ENCODE data around the gene DUSP5. TPM values are rescaled to one million over a fixed set of nuclear protein-coding genes. Genes with fewer than 3 reads are reported as not detected.

DUSP5 gene
- total and polyA plus RNA-seq, 4 donors: 3.8 to 30.3 (median 7.2) TPM

DNA sequence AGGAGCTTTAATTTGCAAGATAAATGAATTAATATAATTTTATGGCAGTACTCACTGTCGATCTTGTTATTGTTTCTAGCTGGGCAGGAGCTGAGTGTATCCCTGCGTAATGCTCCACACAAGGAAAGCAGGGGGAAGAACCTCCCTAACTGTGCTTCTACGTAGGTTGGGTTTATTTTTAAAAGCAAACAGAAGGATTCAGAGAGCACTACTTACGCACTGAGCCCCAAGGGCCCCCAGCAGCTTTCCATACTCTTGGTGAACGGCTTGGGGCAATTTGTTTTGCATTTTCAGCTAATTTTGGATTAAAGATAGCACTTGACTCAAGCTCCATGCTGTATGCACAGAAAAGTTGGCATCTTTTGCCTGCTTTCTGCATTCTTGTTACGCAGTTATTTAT is 9.6 kb downstream of the DUSP5 start:
- no peaks in the 10 kb centered on the region for H3K27me3 ChIP-seq (ENCODE audit: control insufficient read depth in 1 of 2, insufficient read depth in 2 of 2, low read length in 1 of 2)
- H3K4me1 ChIP-seq (ENCODE audit: control insufficient read depth in 1 of 2, insufficient read depth in 2 of 2, low read length in 2 of 2): no peaks in the 10 kb centered on the region
- ATAC-seq (ENCODE audit: low FRiP score) (no peak), DNase-seq (no peak)
- no peaks in the 10 kb centered on the region for H3K36me3 ChIP-seq (ENCODE audit: control insufficient read depth in 1 of 2, insufficient read depth in 2 of 2, low read length in 1 of 2)
- H3K9me3 ChIP-seq (ENCODE audit: control insufficient read depth, low read length): no peaks in the 10 kb centered on the region
- 92 to 98% methylated on average over 6 of the region's 6 CpGs for WGBS, 2 donors
- H3K4me3 ChIP-seq (ENCODE audit: low read length in 2 of 2): no peak overlapping the region
- H3K27ac ChIP-seq (ENCODE audit: low read depth in 1 of 2, low read length in 2 of 2): no peak overlapping the region
- intact Hi-C loops (cut with DNase I): loop anchor here in 1 of 2 donors (5.0 kb wide), 1 partner anchor 35 kb away; no protein-coding TSS in a partner anchor

DNA sequence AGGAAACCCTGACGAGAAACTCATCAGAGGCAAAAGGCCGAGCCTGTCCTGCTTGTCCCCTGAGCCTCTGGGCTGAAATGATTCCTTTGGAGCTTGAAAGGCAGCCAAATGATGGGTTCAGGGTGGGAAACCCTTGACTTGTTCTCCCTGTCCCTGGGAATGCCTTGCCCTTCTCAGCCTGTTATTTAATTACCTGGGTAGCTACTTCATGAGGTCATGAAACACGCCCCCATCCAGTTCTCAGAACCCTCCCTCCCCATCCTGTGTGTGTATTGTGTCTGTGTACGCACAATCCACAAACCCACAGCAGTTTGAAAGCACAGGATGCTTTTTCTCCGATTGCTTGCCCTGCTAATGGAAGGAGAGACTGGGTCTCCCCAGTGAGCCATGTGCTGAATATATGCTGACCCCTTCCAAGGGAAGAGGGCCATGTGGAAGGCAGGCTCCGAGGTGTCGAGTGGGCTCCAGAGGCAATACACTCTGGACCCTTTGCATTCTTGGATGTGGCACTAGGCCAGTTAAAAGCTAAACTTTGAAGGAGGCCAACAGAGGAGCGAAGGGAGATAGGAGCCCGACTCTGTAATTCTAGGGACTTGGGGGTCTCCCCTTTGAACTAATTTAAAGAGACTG is 10.6 kb downstream of the DUSP5 start:
- ATAC-seq (ENCODE audit: low FRiP score) (no peak), DNase-seq (peak in 1 of 2 donors; percentile 26)
- intact Hi-C loops (cut with DNase I): loop anchor here in 1 of 2 donors (5.0 kb wide), 1 partner anchor 34 kb away; no protein-coding TSS in a partner anchor
- Histone ChIP-seq H3K36me3 (ENCODE audit: control insufficient read depth in 1 of 2, insufficient read depth in 2 of 2, low read length in 1 of 2) (no peaks in the 10 kb centered on the region), H3K4me1 (ENCODE audit: control insufficient read depth in 1 of 2, insufficient read depth in 2 of 2, low read length in 2 of 2) (no peaks in the 10 kb centered on the region), H3K27me3 (ENCODE audit: control insufficient read depth in 1 of 2, insufficient read depth in 2 of 2, low read length in 1 of 2) (no peaks in the 10 kb centered on the region), H3K4me3 (ENCODE audit: low read length in 2 of 2) (no peak overlapping the region), H3K9me3 (ENCODE audit: control insufficient read depth, low read length) (no peaks in the 10 kb centered on the region), H3K27ac (ENCODE audit: low read depth in 1 of 2, low read length in 2 of 2) (no peak overlapping the region)
- WGBS, 2 donors: 87 to 90% methylated on average over 9 of the region's 9 CpGs

DNA sequence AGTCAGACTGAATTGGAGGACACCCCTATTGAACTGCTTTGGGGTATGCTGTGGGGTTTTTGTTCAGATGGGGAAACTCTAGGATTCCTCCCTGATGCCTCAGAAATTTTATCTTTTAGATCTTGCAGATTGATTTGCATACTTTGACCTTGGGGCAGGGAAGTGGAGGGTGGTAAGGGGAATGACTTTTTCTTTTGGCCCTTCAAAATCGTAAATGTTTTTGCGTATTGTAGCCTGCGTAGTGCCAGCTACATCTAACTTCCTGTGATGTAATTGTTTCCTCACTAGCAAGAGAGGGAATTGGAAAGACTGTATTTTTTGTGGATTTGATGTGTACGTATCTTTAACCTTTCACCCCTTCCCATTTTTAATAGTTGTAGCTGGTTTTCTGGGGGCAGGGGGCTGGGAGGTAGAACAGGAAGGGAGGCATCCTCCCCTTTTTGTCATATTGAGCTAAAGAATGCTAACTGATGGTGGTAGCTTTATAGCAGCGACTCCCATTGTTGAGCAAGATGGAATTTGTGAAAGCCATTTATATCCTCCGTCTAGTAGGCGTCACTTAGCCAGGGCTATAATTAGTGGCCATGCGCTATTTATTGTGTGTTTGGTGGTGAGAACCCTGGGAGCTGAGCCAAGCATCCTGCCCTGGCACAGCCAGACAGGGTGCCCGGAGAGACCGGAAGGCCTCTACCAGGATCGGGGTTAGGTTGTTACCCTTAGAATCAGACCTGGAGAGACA is 11.3 kb downstream of the DUSP5 start:
- Histone ChIP-seq H3K4me3 (ENCODE audit: low read length in 2 of 2) (no peak overlapping the region), H3K36me3 (ENCODE audit: control insufficient read depth in 1 of 2, insufficient read depth in 2 of 2, low read length in 1 of 2) (no peaks in the 10 kb centered on the region), H3K4me1 (ENCODE audit: control insufficient read depth in 1 of 2, insufficient read depth in 2 of 2, low read length in 2 of 2) (no peaks in the 10 kb centered on the region), H3K9me3 (ENCODE audit: control insufficient read depth, low read length) (no peaks in the 10 kb centered on the region), H3K27ac (ENCODE audit: low read depth in 1 of 2, low read length in 2 of 2) (no peak overlapping the region), H3K27me3 (ENCODE audit: control insufficient read depth in 1 of 2, insufficient read depth in 2 of 2, low read length in 1 of 2) (no peaks in the 10 kb centered on the region)
- intact Hi-C loops (cut with DNase I): loop anchor here in 1 of 2 donors (5.0 kb wide), 1 partner anchor 33 kb away; no protein-coding TSS in a partner anchor
- ATAC-seq (ENCODE audit: low FRiP score) (no peak), DNase-seq (peak in 1 of 2 donors; percentile 55)
- 44 to 57% methylated on average over 11 of the region's 11 CpGs for WGBS, 2 donors

DNA sequence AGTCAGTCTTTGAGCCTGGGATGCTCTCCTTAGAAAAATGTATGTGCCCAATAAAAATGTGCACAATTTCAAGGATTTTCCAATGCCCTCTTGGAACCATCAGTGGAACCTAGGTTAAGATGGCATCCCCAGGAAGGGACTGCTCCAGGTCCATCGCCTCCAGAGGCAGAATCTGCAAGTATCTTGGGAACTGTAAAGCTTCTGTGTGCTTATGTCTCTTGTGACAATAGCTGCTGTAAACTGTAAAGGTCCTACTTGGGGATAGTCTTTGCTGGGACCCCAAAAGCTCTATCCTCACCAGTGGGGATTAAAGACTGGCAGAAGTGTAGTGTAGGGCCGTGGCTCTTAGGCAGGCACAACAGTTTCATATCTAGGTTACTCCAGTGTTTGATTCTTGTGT is 11.9 kb downstream of the DUSP5 start:
- ATAC-seq (ENCODE audit: low FRiP score) (no peak), DNase-seq (no peak)
- H3K9me3 ChIP-seq (ENCODE audit: control insufficient read depth, low read length): no peaks in the 10 kb centered on the region
- WGBS, 2 donors: 96 to 100% methylated on average over 2 of the region's 2 CpGs
- no peaks in the 10 kb centered on the region for H3K36me3 ChIP-seq (ENCODE audit: control insufficient read depth in 1 of 2, insufficient read depth in 2 of 2, low read length in 1 of 2)
- no peak overlapping the region for H3K4me3 ChIP-seq (ENCODE audit: low read length in 2 of 2)
- H3K27ac ChIP-seq (ENCODE audit: low read depth in 1 of 2, low read length in 2 of 2): no peak overlapping the region
- H3K27me3 ChIP-seq (ENCODE audit: control insufficient read depth in 1 of 2, insufficient read depth in 2 of 2, low read length in 1 of 2): no peaks in the 10 kb centered on the region
- intact Hi-C loops (cut with DNase I): loop anchor here in 1 of 2 donors (5.0 kb wide), 1 partner anchor 33 kb away; no protein-coding TSS in a partner anchor
- H3K4me1 ChIP-seq (ENCODE audit: control insufficient read depth in 1 of 2, insufficient read depth in 2 of 2, low read length in 2 of 2): no peaks in the 10 kb centered on the region

DNA sequence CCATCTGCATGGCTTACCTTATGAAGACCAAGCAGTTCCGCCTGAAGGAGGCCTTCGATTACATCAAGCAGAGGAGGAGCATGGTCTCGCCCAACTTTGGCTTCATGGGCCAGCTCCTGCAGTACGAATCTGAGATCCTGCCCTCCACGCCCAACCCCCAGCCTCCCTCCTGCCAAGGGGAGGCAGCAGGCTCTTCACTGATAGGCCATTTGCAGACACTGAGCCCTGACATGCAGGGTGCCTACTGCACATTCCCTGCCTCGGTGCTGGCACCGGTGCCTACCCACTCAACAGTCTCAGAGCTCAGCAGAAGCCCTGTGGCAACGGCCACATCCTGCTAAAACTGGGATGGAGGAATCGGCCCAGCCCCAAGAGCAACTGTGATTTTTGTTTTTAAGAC is 12.4 kb downstream of the DUSP5 start:
- DNase-seq: peak in 1 of 2 donors; percentile 39
- WGBS, 2 donors: 95 to 96% methylated on average over 9 of the region's 9 CpGs
- Histone ChIP-seq H3K4me3 (ENCODE audit: low read length in 2 of 2) (no peak overlapping the region), H3K36me3 (ENCODE audit: control insufficient read depth in 1 of 2, insufficient read depth in 2 of 2, low read length in 1 of 2) (no peaks in the 10 kb centered on the region), H3K4me1 (ENCODE audit: control insufficient read depth in 1 of 2, insufficient read depth in 2 of 2, low read length in 2 of 2) (no peaks in the 10 kb centered on the region), H3K27ac (ENCODE audit: low read depth in 1 of 2, low read length in 2 of 2) (no peak overlapping the region), H3K9me3 (ENCODE audit: control insufficient read depth, low read length) (no peaks in the 10 kb centered on the region), H3K27me3 (ENCODE audit: control insufficient read depth in 1 of 2, insufficient read depth in 2 of 2, low read length in 1 of 2) (no peaks in the 10 kb centered on the region)
- no peak for ATAC-seq (ENCODE audit: low FRiP score)
- intact Hi-C loops (cut with DNase I): no loop called here

DNA sequence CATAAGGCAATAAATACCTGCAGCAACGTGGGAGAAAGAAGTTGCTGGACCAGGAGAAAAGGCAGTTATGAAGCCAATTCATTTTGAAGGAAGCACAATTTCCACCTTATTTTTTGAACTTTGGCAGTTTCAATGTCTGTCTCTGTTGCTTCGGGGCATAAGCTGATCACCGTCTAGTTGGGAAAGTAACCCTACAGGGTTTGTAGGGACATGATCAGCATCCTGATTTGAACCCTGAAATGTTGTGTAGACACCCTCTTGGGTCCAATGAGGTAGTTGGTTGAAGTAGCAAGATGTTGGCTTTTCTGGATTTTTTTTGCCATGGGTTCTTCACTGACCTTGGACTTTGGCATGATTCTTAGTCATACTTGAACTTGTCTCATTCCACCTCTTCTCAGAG is 13.0 kb downstream of the DUSP5 start:
- intact Hi-C loops (cut with DNase I): no loop called here
- WGBS, 2 donors: 95 to 97% methylated on average over 3 of the region's 3 CpGs

DNA sequence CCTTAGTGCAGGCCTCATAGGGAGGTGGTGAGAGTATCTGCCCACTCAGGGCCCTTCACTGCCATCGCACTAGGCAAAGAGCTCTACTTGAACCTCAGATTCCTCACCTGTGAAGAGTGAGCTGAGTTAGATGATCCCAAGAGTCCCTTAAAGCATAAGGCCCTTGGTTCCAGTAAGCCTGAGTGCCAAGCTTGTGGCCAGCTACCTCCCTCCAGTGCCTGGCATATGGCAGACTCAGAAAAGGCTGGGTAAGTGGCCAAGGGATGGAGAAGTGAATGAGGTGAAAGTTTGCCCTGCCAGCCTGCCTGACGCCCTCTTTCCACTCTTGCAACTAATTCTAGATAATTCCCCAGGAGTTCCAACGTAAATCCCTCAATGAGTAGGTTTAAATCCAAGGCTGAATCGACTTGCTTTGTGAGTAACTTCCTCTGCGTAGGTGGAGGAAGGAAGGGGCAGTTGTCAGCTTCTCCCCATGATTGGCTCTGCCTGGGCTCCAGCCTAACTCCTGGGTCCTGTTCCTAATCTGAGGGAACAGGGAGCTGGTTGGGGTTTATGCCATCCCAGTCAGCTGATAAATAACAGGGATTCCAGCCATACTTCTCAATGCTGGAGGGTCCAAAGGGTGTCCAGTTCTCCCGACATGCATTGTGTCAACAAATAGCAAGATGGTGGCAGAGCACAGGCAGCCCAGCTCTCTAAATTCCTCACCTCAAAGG is 14.2 kb downstream of the DUSP5 start:
- Histone ChIP-seq H3K4me3 (ENCODE audit: low read length in 2 of 2) (no peak overlapping the region), H3K27ac (ENCODE audit: low read depth in 1 of 2, low read length in 2 of 2) (no peak overlapping the region), H3K27me3 (ENCODE audit: control insufficient read depth in 1 of 2, insufficient read depth in 2 of 2, low read length in 1 of 2) (no peaks in the 10 kb centered on the region), H3K9me3 (ENCODE audit: control insufficient read depth, low read length) (no peaks in the 10 kb centered on the region), H3K4me1 (ENCODE audit: control insufficient read depth in 1 of 2, insufficient read depth in 2 of 2, low read length in 2 of 2) (no peaks in the 10 kb centered on the region), H3K36me3 (ENCODE audit: control insufficient read depth in 1 of 2, insufficient read depth in 2 of 2, low read length in 1 of 2) (no peaks in the 10 kb centered on the region)
- DNase-seq (peak in 1 of 2 donors; percentile 26), ATAC-seq (ENCODE audit: low FRiP score) (no peak)
- whole genome bisulfite sequencing, 2 donors: 57 to 67% methylated on average over 6 of the region's 6 CpGs
- intact Hi-C loops (cut with DNase I): no loop called here

More for the DNA sequence above, 13.0 kb downstream of the DUSP5 start:
- Histone ChIP-seq H3K27me3 (ENCODE audit: control insufficient read depth in 1 of 2, insufficient read depth in 2 of 2, low read length in 1 of 2) (no peaks in the 10 kb centered on the region), H3K4me1 (ENCODE audit: control insufficient read depth in 1 of 2, insufficient read depth in 2 of 2, low read length in 2 of 2) (no peaks in the 10 kb centered on the region), H3K36me3 (ENCODE audit: control insufficient read depth in 1 of 2, insufficient read depth in 2 of 2, low read length in 1 of 2) (no peaks in the 10 kb centered on the region), H3K4me3 (ENCODE audit: low read length in 2 of 2) (no peak overlapping the region), H3K9me3 (ENCODE audit: control insufficient read depth, low read length) (no peaks in the 10 kb centered on the region), H3K27ac (ENCODE audit: low read depth in 1 of 2, low read length in 2 of 2) (no peak overlapping the region)
- ATAC-seq (ENCODE audit: low FRiP score) (no peak), DNase-seq (no peak)

DNA sequence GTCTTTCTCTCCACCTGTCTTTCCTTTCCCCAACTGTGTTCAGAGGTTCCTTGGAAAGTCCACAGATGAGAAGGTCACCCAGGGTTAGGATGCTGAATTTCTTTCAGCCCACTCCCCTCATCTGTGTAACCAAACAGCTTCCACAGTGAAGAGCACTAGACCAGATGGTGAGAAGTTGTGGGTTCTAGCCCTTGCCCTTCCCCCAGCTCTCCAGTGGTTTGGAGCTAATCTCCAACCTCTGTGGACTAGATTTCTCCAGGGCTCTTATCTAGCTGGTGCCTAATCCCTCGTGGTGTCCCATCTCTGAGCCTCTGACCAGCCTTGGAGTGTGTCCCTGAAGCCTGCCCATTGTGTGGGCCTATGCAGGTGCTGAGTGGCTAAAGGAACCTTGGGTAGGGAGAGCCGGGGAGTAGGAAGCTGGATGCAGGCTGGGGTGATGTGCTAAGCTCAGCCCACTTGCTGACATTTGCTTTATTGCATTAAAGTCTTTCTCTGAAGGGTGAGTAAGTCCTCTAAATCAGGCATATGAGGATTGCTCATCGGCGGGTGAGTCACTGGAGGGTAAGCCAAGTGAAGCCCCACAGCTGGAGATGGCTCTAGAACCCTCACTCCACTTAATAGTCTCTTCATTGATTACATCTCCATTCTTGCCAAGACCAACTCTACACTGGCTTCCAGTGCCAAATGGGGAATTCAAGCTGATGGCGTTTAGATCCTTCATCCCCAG is 14.9 kb downstream of the DUSP5 start:
- Histone ChIP-seq H3K36me3 (ENCODE audit: control insufficient read depth in 1 of 2, insufficient read depth in 2 of 2, low read length in 1 of 2) (no peaks in the 10 kb centered on the region), H3K4me3 (ENCODE audit: low read length in 2 of 2) (no peak overlapping the region), H3K4me1 (ENCODE audit: control insufficient read depth in 1 of 2, insufficient read depth in 2 of 2, low read length in 2 of 2) (no peaks in the 10 kb centered on the region), H3K9me3 (ENCODE audit: control insufficient read depth, low read length) (no peaks in the 10 kb centered on the region), H3K27me3 (ENCODE audit: control insufficient read depth in 1 of 2, insufficient read depth in 2 of 2, low read length in 1 of 2) (no peaks in the 10 kb centered on the region), H3K27ac (ENCODE audit: low read depth in 1 of 2, low read length in 2 of 2) (no peak overlapping the region)
- ATAC-seq (ENCODE audit: low FRiP score) (no peak), DNase-seq (peak in 1 of 2 donors; percentile 52)
- intact Hi-C loops (cut with DNase I): no loop called here
- 66 to 79% methylated on average over 5 of the region's 5 CpGs for whole genome bisulfite sequencing, 2 donors

Data from aorta (tissue), 5 donors.